GM18858 (cell line): ENCODE data around the gene ZNF799.
"Not testable (repeated sequence)": the region's sequence is repeated elsewhere in the genome, so short reads cannot be mapped to it uniquely, and the experiment has no call there.

ENCODE experiments used
- ATAC-seq: cut with Tn5 transposase; IDR thresholded peaks from one replicate; pipeline ENCODE4 v1.9.1; 2021; ENCODE audit not compliant: unreplicated experiment

Gene ZNF799

GRCh38 chr19:12364391-12365235, 36.5 kb downstream of the ZNF799 start:
- ATAC-seq: no peak

- not testable (repeated sequence) for ATAC-seq
Measured at GRCh38 chr19:12362236-12362635, 38.8 kb downstream of the ZNF799 start.

GRCh38 chr19:12353375-12353774, 47.7 kb downstream of the ZNF799 start:
- no peak for ATAC-seq

- no peak for ATAC-seq
Measured at GRCh38 chr19:12350890-12351197, 50.2 kb downstream of the ZNF799 start.

GRCh38 chr19:12350185-12350889, 50.7 kb downstream of the ZNF799 start:
- no peak for ATAC-seq

GRCh38 chr19:12346896-12347295, 54.2 kb downstream of the ZNF799 start:
- ATAC-seq: no peak

GRCh38 chr19:12345197-12345596, 55.9 kb downstream of the ZNF799 start:
- ATAC-seq: no peak
